Ammon's horn (tissue), 1 donor: ENCODE measurements around the gene MAP3K5.
A peak's percentile ranks its signal among the peaks of the same experiment; 100 is the strongest.

Experiments
- DNase-seq: peaks from one replicate; pipeline ENCODE4 v3.0.0-alpha.2; 2016; ENCODE audit warnings: low spot score

The MAP3K5 gene

GRCh38 chr6:136749359-136749997 is 42.8 kb downstream of the MAP3K5 start:
- DNase-seq = no peak

DNA sequence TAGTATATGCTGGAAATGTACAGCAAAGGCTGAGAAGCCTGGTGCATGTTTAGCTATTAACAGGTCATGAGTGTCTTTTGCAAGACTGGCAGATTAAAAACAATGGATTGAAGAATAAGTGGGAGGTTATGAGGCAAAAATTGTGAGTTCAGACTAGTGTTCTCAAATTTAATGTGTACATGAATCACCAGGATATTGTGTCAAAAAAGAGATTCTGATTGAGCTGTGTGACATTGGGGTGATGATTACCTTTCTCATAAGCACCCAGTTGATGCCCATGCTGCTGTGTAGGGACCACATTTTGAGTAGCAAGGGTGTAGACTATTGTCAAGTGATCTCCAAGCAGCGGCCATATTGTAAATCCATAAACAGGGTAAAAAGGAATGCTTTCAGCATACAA is 44.8 kb downstream of the MAP3K5 start:
- no peak for DNase-seq

GRCh38 chr6:136745300-136745699 is 47.0 kb downstream of the MAP3K5 start:
- peak; percentile 55 for DNase-seq

DNA sequence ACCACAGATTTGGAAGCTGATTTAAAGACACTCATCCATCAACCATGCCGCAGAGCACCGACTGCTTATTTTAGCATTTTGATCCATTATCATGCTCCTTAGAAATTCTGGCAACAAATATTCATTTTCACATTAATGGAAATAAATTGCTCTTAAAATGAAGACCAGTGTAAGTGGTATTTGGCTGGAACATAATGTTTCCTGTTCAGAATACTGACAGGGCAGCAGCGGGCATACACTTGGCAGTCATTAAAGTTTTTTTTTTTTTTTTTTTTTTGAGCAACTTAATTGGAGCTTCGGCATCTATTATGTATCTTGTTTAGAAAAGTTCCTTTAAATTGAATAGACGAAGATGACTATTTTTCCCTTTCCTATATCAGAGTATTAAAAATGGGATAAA is 47.4 kb downstream of the MAP3K5 start:
- DNase-seq = no peak

GRCh38 chr6:136742125-136742524 is 50.2 kb downstream of the MAP3K5 start:
- no peak for DNase-seq

- no peak for DNase-seq
These were observed 52.0 kb downstream of the MAP3K5 start for GRCh38 chr6:136740050-136740974.

GRCh38 chr6:136739501-136739900 is 52.8 kb downstream of the MAP3K5 start:
- no peak for DNase-seq

DNA sequence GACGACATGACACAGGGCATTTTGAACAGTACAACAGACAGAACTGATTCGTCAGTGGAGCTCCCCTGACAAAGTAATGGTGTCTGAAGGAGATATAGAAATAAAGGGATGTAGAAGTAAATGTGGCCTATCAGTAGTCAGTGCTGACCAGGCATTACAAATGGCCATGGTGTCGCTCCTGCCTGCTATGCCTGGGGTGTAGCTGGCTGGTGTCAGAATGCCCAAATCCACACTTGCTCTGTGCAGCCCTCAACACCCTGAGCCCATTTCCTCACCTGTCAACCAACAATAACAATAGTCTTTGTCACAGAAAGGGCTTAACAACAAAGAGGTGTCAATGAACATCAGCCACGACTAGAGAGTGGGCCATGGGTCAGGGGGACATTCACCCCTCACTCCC is 53.2 kb downstream of the MAP3K5 start:
- no peak for DNase-seq

GRCh38 chr6:136738692-136739057 is 53.6 kb downstream of the MAP3K5 start:
- no peak for DNase-seq

GRCh38 chr6:136737871-136738691 is 54.2 kb downstream of the MAP3K5 start:
- no peak for DNase-seq

DNA sequence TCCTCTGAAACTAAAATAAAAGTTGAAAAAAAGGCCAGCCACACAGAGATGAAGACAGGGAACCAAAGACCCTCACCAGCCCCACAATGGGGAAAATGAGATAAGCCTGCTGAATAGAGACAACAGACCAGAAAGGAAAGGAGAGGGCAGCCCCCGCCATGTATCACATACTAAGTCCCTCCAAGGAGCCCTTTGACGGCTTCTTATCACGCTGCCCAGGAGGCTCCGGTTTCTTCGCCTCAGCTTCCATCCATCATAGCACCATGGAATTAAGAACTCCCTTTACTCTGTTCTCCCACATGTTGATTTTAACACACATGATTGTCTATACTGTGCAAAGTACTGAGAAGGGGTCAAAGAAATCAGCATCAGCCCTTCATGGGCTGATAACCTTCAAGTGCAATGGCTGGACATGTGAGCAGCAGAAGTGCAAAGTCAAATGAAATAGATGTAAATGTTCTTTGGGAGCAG is 54.9 kb downstream of the MAP3K5 start:
- DNase-seq = no peak

- DNase-seq = no peak
These were observed 55.9 kb downstream of the MAP3K5 start for GRCh38 chr6:136736281-136736960.

DNA sequence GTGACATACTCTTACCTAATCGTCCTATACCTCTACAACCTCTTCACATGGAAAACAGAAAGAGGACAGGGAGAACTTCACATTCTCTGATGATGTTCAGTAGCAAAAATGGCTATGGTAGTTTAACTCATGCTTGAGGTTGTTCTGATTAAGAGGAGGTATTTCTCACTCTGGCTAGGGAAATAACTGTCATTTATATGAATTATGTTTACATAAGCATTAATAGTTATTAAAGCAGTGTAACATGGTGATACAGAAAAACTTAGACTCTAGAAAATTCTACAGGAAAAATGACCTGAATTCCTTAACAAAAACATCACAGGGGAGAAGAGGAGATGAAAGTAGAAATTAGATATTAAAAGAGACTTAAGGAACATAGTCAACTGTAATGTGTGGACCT is 57.3 kb downstream of the MAP3K5 start:
- DNase-seq = no peak

- DNase-seq = no peak
These were observed 59.4 kb downstream of the MAP3K5 start for GRCh38 chr6:136732889-136733288.

DNA sequence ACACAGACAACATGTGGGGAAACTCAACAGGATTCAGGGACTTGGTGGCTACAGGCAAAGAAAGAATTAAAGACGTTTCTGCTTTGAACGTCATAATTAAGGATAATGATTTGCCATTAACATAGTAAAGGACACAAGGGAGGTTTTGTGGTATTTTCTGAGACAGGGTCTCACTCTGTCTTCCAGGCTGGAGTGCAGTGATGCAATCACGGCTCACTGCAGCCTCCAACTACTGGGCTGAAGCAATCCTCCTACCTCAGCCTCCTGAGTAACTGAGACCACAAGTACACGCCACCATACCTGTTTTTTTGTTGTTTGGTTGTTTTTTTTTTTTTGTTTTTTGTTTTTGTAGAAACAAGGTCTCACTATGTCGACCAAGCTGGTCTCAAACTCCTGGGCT is 62.4 kb downstream of the MAP3K5 start:
- DNase-seq = no peak

- DNase-seq = no peak
These were observed 63.2 kb downstream of the MAP3K5 start for GRCh38 chr6:136728976-136729515.

- DNase-seq = no peak
These were observed 64.0 kb downstream of the MAP3K5 start for GRCh38 chr6:136728033-136728939.

- DNase-seq = no peak
These were observed 65.3 kb downstream of the MAP3K5 start for GRCh38 chr6:136726837-136727557.

DNA sequence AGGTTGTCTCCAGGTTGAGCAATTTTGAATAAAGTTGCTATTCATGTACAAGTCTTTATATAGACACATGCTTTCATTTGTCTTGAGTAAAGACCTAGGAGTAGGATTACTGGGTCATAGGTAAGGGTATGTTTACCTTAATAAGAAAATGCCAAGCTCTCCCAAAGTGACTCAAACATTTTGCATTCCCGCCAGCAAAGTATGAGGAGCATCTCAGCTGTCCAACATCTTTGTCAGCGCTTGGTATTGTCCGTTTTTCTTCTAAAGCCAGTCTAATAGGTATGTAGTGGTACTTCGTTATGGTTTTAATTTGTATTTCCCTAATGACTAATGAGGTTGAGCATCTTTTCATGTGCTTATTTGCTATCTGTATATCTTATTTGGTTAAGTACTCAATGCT is 67.2 kb downstream of the MAP3K5 start:
- no peak for DNase-seq

DNA sequence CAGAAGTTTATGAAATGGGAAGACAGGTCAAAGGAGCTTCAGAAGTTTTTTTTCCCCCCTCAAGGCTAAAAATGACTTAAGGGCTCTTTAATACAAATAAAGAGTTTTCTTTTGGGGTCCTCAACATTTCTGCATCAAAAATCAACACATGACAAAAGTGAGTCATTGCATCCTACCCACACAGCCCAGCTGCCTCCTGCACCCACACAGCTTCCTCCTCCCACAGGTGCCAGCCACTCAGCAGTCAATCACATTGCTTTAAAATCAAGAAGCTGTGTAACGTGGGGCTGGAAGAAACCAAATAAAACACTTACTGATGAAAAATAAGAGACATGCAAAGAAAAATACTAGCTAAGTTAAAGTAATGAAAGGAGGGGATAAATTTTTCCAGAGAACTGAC is 68.5 kb downstream of the MAP3K5 start:
- peak; percentile 65 for DNase-seq
